ENCODE measurements around the gene FARS2. TPM values are rescaled to one million over a fixed set of nuclear protein-coding genes. Genes with fewer than 3 reads are reported as not detected.
"Not testable (repeated sequence)": the region's sequence is repeated elsewhere in the genome, so short reads cannot be mapped to it uniquely, and the experiment has no call there.

FARS2 gene
- total and polyA plus RNA-seq, 7 donors, result 10.6 to 17.5 (median 14.4) TPM

- ATAC-seq, result peak in 2 of 4 donors; percentile 28 to 37
- Histone ChIP-seq H3K4me3 (no peak overlapping the region), H3K9me3 (no peaks in the 10 kb centered on the region), H3K36me3 (ENCODE audit: insufficient read depth in 1 of 2, low read depth in 1 of 2) (no peaks in the 10 kb centered on the region), H3K27ac (no peak overlapping the region), H3K27me3 (ENCODE audit: insufficient read depth in 3 of 3, low read length in 2 of 3) (no peaks in the 10 kb centered on the region), H3K4me1 (no peaks in the 10 kb centered on the region)
- 68 to 73% (median 69%) methylated on average over 12 of the region's 12 CpGs for WGBS, 3 donors
- intact Hi-C loops (cut with DNase I), result no loop called here
- DNase-seq, result peak in 1 of 2 donors; percentile 28
- no peak for TF ChIP-seq CTCF (IDR thresholded peaks at IDR 0.05)
Measured at GRCh38 chr6:5695260-5696245, 434.2 kb downstream of the FARS2 start.

GRCh38 chr6:5697508-5697907, 436.2 kb downstream of the FARS2 start:
- no peaks in the 10 kb centered on the region for H3K4me1 ChIP-seq
- no peaks in the 10 kb centered on the region for H3K9me3 ChIP-seq
- intact Hi-C loops (cut with DNase I), result no loop called here
- H3K36me3 ChIP-seq (ENCODE audit: insufficient read depth in 1 of 2, low read depth in 1 of 2), result no peaks in the 10 kb centered on the region
- H3K4me3 ChIP-seq, result no peak overlapping the region
- ATAC-seq (no peak), DNase-seq (no peak)
- no peak for TF ChIP-seq CTCF (IDR thresholded peaks at IDR 0.05)
- no peak overlapping the region for H3K27ac ChIP-seq
- no peaks in the 10 kb centered on the region for H3K27me3 ChIP-seq (ENCODE audit: insufficient read depth in 3 of 3, low read length in 2 of 3)

GRCh38 chr6:5698318-5698717, 437.0 kb downstream of the FARS2 start:
- 95 to 98% (median 96%) methylated on average over 4 of the region's 4 CpGs for WGBS, 3 donors
- Histone ChIP-seq H3K4me1 (no peaks in the 10 kb centered on the region), H3K36me3 (ENCODE audit: insufficient read depth in 1 of 2, low read depth in 1 of 2) (no peaks in the 10 kb centered on the region), H3K4me3 (no peak overlapping the region), H3K27ac (no peak overlapping the region), H3K27me3 (ENCODE audit: insufficient read depth in 3 of 3, low read length in 2 of 3) (no peaks in the 10 kb centered on the region), H3K9me3 (no peaks in the 10 kb centered on the region)
- TF ChIP-seq CTCF (IDR thresholded peaks at IDR 0.05), result no peak
- ATAC-seq (no peak), DNase-seq (no peak)
- intact Hi-C loops (cut with DNase I), result no loop called here

GRCh38 chr6:5699064-5699463, 437.8 kb downstream of the FARS2 start:
- H3K4me3 ChIP-seq; DNase-seq; H3K9me3 ChIP-seq; ATAC-seq; H3K36me3 ChIP-seq (ENCODE audit: insufficient read depth in 1 of 2, low read depth in 1 of 2); H3K4me1 ChIP-seq; H3K27me3 ChIP-seq (ENCODE audit: insufficient read depth in 3 of 3, low read length in 2 of 3); intact Hi-C loops (cut with DNase I); H3K27ac ChIP-seq: not testable (repeated sequence)

GRCh38 chr6:5701174-5701573, 439.9 kb downstream of the FARS2 start:
- no peak for TF ChIP-seq CTCF (IDR thresholded peaks at IDR 0.05)
- DNase-seq (no peak), ATAC-seq (peak in 1 of 4 donors; percentile 38)
- no peak overlapping the region for H3K27ac ChIP-seq
- WGBS, 3 donors, result 60 to 65% (median 62%) methylated on average over 14 of the region's 14 CpGs
- H3K4me1 ChIP-seq, result no peaks in the 10 kb centered on the region
- intact Hi-C loops (cut with DNase I), result no loop called here
- no peaks in the 10 kb centered on the region for H3K36me3 ChIP-seq (ENCODE audit: insufficient read depth in 1 of 2, low read depth in 1 of 2)
- H3K27me3 ChIP-seq (ENCODE audit: insufficient read depth in 3 of 3, low read length in 2 of 3), result no peaks in the 10 kb centered on the region
- H3K4me3 ChIP-seq, result no peak overlapping the region
- H3K9me3 ChIP-seq, result no peaks in the 10 kb centered on the region
